Activated CD8-positive, alpha-beta T cell treated with anti-CD3 and anti-CD28 coated beads, Interleukin-2, amount 10 ng/mL, durations not matched to agents 7 days and 5 days (primary cell): Measurements from ENCODE around the gene KIF2C. TPM values are rescaled to one million over a fixed set of nuclear protein-coding genes. Genes with fewer than 3 reads are reported as not detected.

Source experiments
- ATAC-seq: fragments of 150-1000 bp; cut with Tn5 transposase; one replicate; pipeline ENCODE4 v1.10.0; 2021; ENCODE audit warnings: moderate library complexity
- CTCF ChIA-PET: fragments of 350-600 bp; sonication (Branson Sonifier 250); formaldehyde crosslinking; loops from one replicate; lab custom pipeline; 2021; ENCODE audit warnings: antibody characterized with exemption; lab: Charles Lee
- POLR2A ChIA-PET: fragments of 350-600 bp; sonication (Branson Sonifier 250); formaldehyde crosslinking; loops from one replicate; lab custom pipeline; 2021; ENCODE audit warnings: antibody characterized with exemption; lab: Charles Lee
- DNase-seq: peaks from one replicate; pipeline ENCODE4 v3.0.0-alpha.2; 2020
- H3K27ac Mint-ChIP-seq: one replicate; pipeline ENCODE4 v1.8.0; 2021; ENCODE audit warnings: mild to moderate bottlenecking, mixed read lengths
- H3K27me3 Mint-ChIP-seq: one replicate; pipeline ENCODE4 v1.8.0; 2021; ENCODE audit warnings: low read depth, mixed read lengths
- H3K36me3 Mint-ChIP-seq: one replicate; pipeline ENCODE4 v1.8.0; 2021; ENCODE audit warnings: low read depth, mixed read lengths
- H3K4me1 Mint-ChIP-seq: one replicate; pipeline ENCODE4 v1.8.0; 2021; ENCODE audit warnings: low read depth, mixed read lengths
- H3K4me3 Mint-ChIP-seq: one replicate; pipeline ENCODE4 v1.8.0; 2021; ENCODE audit warnings: mild to moderate bottlenecking, mixed read lengths
- H3K9me3 Mint-ChIP-seq: one replicate; pipeline ENCODE4 v1.8.0; 2022; ENCODE audit warnings: mixed read lengths; ENCODE audit not compliant: insufficient read depth
- total RNA-seq, 2 experiments: library from RNA; stranded (reverse); gene quantifications; one replicate each; pipeline ENCODE4 v1.2.3, GENCODE V29; 2021

KIF2C gene
- total RNA-seq, 2 experiments from 2014 or later, result 125 to 126 TPM

- no peak overlapping the region for H3K4me3 Mint-ChIP-seq
- H3K27me3 Mint-ChIP-seq, result no peaks in the 10 kb centered on the region
- POLR2A ChIA-PET, result interaction anchor here (1.2 to 3.5 kb wide), 2 partner anchors 21 to 29 kb away, joined by 3 to 19 read pairs; partner anchors contain the start of gene RNU5D-1
- DNase-seq (no peak), ATAC-seq (no peak)
- peaks cover 22% of the 10 kb centered on the region for H3K4me1 Mint-ChIP-seq
- no peaks in the 10 kb centered on the region for H3K9me3 Mint-ChIP-seq
- CTCF ChIA-PET, result no interaction called here
- H3K36me3 Mint-ChIP-seq, result no peaks in the 10 kb centered on the region
- no peak overlapping the region for H3K27ac Mint-ChIP-seq
These were observed 38.5 kb upstream of the KIF2C start for GRCh38 chr1:44701141-44701573.

DNA sequence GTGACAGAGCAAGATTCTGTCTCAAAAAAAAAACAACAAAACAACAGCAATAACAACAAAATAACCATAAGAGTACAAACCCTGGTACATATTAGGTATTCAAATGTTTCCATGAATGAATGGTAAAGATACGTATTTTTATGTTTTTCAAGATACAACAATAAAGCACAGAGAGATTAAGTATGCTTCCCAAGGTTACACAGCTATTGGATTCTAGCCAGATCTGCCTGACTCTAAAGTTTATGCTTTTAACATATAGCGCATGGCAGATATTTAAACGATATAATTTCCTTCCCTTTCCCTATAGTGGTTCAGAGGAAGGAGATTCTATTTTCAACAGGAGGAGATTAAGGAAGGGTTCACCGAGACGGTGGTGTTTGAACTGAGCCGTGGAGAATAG is 34.2 kb upstream of the KIF2C start:
- Mint-ChIP-seq H3K4me1 (peaks cover 16% of the 10 kb centered on the region), H3K36me3 (no peaks in the 10 kb centered on the region), H3K9me3 (no peaks in the 10 kb centered on the region), H3K27me3 (no peaks in the 10 kb centered on the region), H3K4me3 (no peak overlapping the region), H3K27ac (no peak overlapping the region)
- no peak for DNase-seq
- CTCF ChIA-PET, result interaction anchor here (1.4 kb wide), 1 partner anchor 29 kb away, joined by 4 read pairs; no protein-coding TSS in a partner anchor
- ATAC-seq, result no peak
- POLR2A ChIA-PET, result interaction anchor here (0.9 to 2.2 kb wide), 3 partner anchors 16 to 32 kb away, joined by 3 to 18 read pairs (median 9); partner anchors contain the start of gene TMEM53

GRCh38 chr1:44705938-44706337 is 33.7 kb upstream of the KIF2C start:
- Mint-ChIP-seq H3K4me3 (no peak overlapping the region), H3K27ac (no peak overlapping the region), H3K9me3 (no peaks in the 10 kb centered on the region), H3K4me1 (peaks cover 16% of the 10 kb centered on the region), H3K27me3 (peaks cover 2% of the 10 kb centered on the region), H3K36me3 (no peaks in the 10 kb centered on the region)
- CTCF ChIA-PET, result interaction anchor here (1.4 to 1.9 kb wide), 3 partner anchors 9 to 31 kb away, joined by 4 to 12 read pairs (median 6); partner anchors contain the start of genes ARMH1 and TMEM53
- DNase-seq (no peak), ATAC-seq (no peak)
- POLR2A ChIA-PET, result interaction anchor here (0.9 to 2.2 kb wide), 3 partner anchors 16 to 32 kb away, joined by 3 to 18 read pairs (median 9); partner anchors contain the start of gene TMEM53

DNA sequence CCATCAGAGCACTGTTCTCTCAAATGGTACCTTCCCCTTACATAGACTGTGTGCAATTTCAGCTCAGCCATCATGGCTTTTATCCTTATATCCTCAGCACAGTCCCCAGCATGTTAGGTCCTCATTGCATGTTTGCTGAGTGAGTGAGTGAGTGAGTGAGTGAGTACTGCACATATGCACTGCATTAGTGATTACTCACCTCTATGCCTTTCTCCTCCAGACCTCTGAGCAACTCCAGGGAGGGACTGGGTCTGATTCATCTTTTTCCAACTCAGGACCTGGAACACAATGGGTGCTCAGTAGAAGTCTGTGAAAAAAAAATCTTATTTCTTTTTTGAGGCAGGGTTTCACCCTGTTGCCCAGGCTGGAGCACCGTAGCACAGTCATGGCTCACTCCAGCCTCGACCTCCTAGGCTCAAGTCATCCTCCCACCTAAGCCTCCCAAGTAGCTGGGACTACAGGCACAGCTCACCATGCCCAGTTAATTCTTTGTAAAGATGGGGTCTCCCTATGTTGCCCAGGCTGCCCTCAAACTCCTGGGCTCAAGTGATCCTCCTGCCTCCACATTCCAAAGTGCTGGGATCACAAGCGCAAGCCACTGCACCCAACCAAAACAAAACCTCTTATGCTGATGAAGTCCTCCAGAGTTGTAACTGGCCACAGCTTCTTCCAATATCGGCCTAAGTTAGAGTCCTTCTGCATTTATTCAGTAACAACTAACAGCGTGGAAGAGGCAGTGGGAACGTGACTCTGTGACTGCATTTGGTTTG is 32.3 kb upstream of the KIF2C start:
- POLR2A ChIA-PET, result interaction anchor here (2.0 to 2.2 kb wide), 2 partner anchors 14 to 23 kb away, joined by 9 to 18 read pairs; no protein-coding TSS in a partner anchor
- H3K27me3 Mint-ChIP-seq, result peaks cover 5% of the 10 kb centered on the region
- H3K27ac Mint-ChIP-seq, result no peak overlapping the region
- no peak overlapping the region for H3K4me3 Mint-ChIP-seq
- DNase-seq (no peak), ATAC-seq (no peak)
- no peaks in the 10 kb centered on the region for H3K36me3 Mint-ChIP-seq
- H3K4me1 Mint-ChIP-seq, result peaks cover 16% of the 10 kb centered on the region
- no peaks in the 10 kb centered on the region for H3K9me3 Mint-ChIP-seq
- CTCF ChIA-PET, result interaction anchor here (0.8 to 1.9 kb wide), 7 partner anchors 11 to 113 kb away, joined by 3 to 12 read pairs (median 4); partner anchors contain the start of genes ARMH1 and TMEM53

- POLR2A ChIA-PET, result interaction anchor here (1.3 to 2.4 kb wide), 3 partner anchors 13 to 22 kb away, joined by 4 to 23 read pairs (median 9); no protein-coding TSS in a partner anchor
- ATAC-seq (peak; percentile 89), DNase-seq (peak; percentile 60)
- CTCF ChIA-PET, result interaction anchor here (0.8 to 1.9 kb wide), 8 partner anchors 10 to 875 kb away, joined by 3 to 14 read pairs (median 6); partner anchors contain the start of genes ARMH1 and TMEM53
- Mint-ChIP-seq H3K27me3 (peaks cover 5% of the 10 kb centered on the region), H3K27ac (peak overlapping the region; percentile 33), H3K36me3 (no peaks in the 10 kb centered on the region), H3K4me3 (peak overlapping the region; percentile 23), H3K9me3 (no peaks in the 10 kb centered on the region), H3K4me1 (peaks cover 16% of the 10 kb centered on the region)
These were observed 31.4 kb upstream of the KIF2C start for GRCh38 chr1:44707959-44708831.

- CTCF ChIA-PET, result interaction anchor here (2.5 to 3.5 kb wide), 2 partner anchors 16 to 17 kb away, joined by 8 to 19 read pairs; no protein-coding TSS in a partner anchor
- DNase-seq (no peak), ATAC-seq (no peak)
- POLR2A ChIA-PET, result interaction anchor here (3.3 kb wide), 1 partner anchor 8 kb away, joined by 55 read pairs; no protein-coding TSS in a partner anchor
- no peak overlapping the region for H3K4me3 Mint-ChIP-seq
- no peaks in the 10 kb centered on the region for H3K36me3 Mint-ChIP-seq
- no peak overlapping the region for H3K27ac Mint-ChIP-seq
- H3K27me3 Mint-ChIP-seq, result peaks cover 5% of the 10 kb centered on the region
- H3K4me1 Mint-ChIP-seq, result peaks cover 44% of the 10 kb centered on the region
- H3K9me3 Mint-ChIP-seq, result no peaks in the 10 kb centered on the region
These were observed 26.3 kb upstream of the KIF2C start for GRCh38 chr1:44713321-44713781.

DNA sequence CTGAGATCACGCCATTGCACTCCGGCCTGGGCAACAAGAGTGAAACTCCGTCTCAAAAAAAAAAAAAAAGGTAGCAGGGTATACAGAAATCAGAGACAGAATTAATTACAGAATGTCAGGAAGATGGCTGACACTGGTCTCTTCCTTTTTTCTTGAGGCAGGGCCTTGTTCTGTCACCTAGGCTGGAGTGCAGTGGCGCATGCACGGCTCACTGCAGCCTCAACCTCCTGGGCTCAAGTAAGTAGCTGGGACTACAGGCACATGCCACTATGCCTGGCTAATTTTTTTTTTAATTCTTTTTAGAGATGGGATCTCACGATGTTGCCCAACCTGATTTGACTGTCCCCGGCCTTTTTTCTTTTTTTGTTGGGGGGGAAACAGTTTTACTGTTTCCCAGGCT is 25.1 kb upstream of the KIF2C start:
- DNase-seq, result no peak
- no peak for ATAC-seq
- CTCF ChIA-PET, result interaction anchor here (0.7 to 6.1 kb wide), 9 partner anchors 10 to 95 kb away, joined by 3 to 35 read pairs (median 3); partner anchors contain the start of genes ARMH1 and TMEM53
- peaks cover 44% of the 10 kb centered on the region for H3K4me1 Mint-ChIP-seq
- POLR2A ChIA-PET, result interaction anchor here (0.6 to 11.6 kb wide), 2 partner anchors 18 to 50 kb away, joined by 3 to 839 read pairs; partner anchors contain the start of gene RNU5D-1
- peak overlapping the region; percentile 76 for H3K27ac Mint-ChIP-seq
- peaks cover 5% of the 10 kb centered on the region for H3K27me3 Mint-ChIP-seq
- H3K4me3 Mint-ChIP-seq, result no peak overlapping the region
- H3K9me3 Mint-ChIP-seq, result no peaks in the 10 kb centered on the region
- no peaks in the 10 kb centered on the region for H3K36me3 Mint-ChIP-seq

DNA sequence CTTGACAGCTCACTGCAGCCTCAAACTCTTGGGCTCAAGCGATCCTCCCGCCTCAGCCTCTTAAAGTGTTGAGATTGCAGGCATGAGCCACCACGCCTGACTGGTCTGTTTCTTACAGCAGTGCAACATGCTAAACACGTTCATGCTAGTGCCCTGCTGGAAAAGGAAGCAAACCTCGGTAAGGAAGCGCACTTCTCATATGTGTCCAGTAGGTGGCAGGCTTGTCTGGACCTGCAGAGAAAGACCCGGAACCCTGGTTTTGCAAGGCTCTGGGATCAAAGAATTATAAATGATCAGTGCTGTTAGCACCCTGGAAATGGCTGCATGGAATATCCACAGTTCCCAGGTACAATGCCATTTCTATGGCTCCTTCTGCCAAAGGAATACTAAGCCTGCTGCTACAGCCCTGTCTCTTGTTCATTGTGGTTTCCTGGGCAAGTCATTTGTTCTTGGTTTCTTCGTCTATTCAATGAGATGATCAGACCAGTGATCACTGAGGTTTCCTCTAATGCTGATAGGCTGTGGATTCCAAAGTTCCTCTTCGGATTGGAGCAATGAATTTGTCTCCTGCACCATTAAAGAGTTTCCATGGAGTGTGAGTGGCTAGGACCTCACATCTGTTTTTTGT is 24.6 kb upstream of the KIF2C start:
- no peaks in the 10 kb centered on the region for H3K36me3 Mint-ChIP-seq
- no peaks in the 10 kb centered on the region for H3K9me3 Mint-ChIP-seq
- POLR2A ChIA-PET, result interaction anchor here (0.6 to 11.6 kb wide), 2 partner anchors 18 to 51 kb away, joined by 3 to 839 read pairs; partner anchors contain the start of gene RNU5D-1
- peaks cover 48% of the 10 kb centered on the region for H3K4me1 Mint-ChIP-seq
- ATAC-seq (peak; percentile 74), DNase-seq (peak; percentile 82)
- H3K4me3 Mint-ChIP-seq, result peak overlapping the region; percentile 40
- peaks cover 5% of the 10 kb centered on the region for H3K27me3 Mint-ChIP-seq
- H3K27ac Mint-ChIP-seq, result peak overlapping the region; percentile 76
- CTCF ChIA-PET, result interaction anchor here (0.7 to 6.1 kb wide), 12 partner anchors 11 to 296 kb away, joined by 3 to 35 read pairs (median 3); partner anchors contain the start of genes ARMH1, HECTD3, RNU5D-1 and TMEM53

DNA sequence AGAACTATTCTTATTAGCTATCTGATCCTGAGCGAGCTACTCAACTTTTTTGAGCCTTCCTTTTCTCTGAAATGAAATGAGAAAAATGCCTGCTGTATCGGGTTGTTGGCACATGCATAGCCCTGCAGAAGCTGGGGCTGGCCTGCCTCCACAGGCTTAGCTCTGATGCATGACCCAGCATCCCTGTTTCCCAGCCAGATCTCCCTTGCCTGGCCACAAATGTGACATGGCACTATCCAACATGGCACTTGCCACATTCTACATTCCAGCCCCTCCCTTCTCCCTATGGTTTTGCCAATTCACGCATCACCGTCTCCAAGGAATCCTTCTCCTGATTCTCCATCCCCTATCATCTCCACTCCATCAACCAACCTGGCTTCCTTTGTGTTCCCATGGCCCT is 22.5 kb upstream of the KIF2C start:
- CTCF ChIA-PET, result interaction anchor here (1.6 to 6.1 kb wide), 4 partner anchors 9 to 65 kb away, joined by 5 to 35 read pairs (median 12); partner anchors contain the start of gene RNU5D-1
- Mint-ChIP-seq H3K36me3 (no peaks in the 10 kb centered on the region), H3K4me1 (peaks cover 67% of the 10 kb centered on the region), H3K4me3 (no peak overlapping the region), H3K27ac (peak overlapping the region; percentile 5), H3K27me3 (no peaks in the 10 kb centered on the region), H3K9me3 (no peaks in the 10 kb centered on the region)
- POLR2A ChIA-PET, result interaction anchor here (1.6 to 11.6 kb wide), 2 partner anchors 16 to 103 kb away, joined by 5 to 839 read pairs; partner anchors contain the start of gene RNU5D-1
- ATAC-seq, result no peak
- DNase-seq, result no peak

DNA sequence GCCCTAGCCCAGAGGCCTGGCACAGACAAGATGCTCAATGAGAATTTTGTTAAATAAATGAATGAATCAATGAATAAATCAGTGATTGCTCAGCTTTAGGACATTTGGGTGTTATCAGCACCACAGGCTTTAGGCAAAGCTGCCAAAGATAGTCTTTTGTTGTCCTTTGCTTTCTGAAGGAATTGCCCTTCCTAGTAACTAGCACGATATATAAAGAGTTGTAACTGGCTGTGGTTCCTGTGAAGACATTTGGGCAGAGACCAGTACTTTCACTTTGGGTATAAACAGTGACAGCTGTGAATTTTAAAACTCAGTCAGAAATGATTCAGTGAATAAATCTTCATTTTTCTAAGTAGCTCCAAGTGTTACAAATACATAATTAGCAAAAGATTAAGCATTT is 22.0 kb upstream of the KIF2C start:
- Mint-ChIP-seq H3K27ac (no peak overlapping the region), H3K4me3 (no peak overlapping the region), H3K4me1 (peaks cover 67% of the 10 kb centered on the region), H3K36me3 (no peaks in the 10 kb centered on the region), H3K27me3 (no peaks in the 10 kb centered on the region), H3K9me3 (no peaks in the 10 kb centered on the region)
- ATAC-seq (no peak), DNase-seq (no peak)
- CTCF ChIA-PET, result interaction anchor here (0.6 to 6.1 kb wide), 8 partner anchors 9 to 75 kb away, joined by 3 to 35 read pairs (median 4); partner anchors contain the start of genes ARMH1, RNU5D-1 and TMEM53
- POLR2A ChIA-PET, result interaction anchor here (1.6 to 11.6 kb wide), 4 partner anchors 15 to 103 kb away, joined by 3 to 839 read pairs (median 5); partner anchors contain the start of genes ARMH1, RNU5D-1 and TMEM53
